IPS DF 6.9 (cell line): ENCODE results near the gene NAT14.

Experiments
- DNase-seq: peaks from one replicate; pipeline ENCODE4 v3.0.0-alpha.2; 2013; ENCODE audit warnings: low read depth, low spot score
- H3K27ac ChIP-seq: one replicate; pipeline ENCODE4 v1.5.1; 2013; ENCODE audit warnings: low read length, control low read depth
- H3K27me3 ChIP-seq: 2 replicates; pipeline ENCODE4 v1.6.1; 2013; ENCODE audit warnings: mild to moderate bottlenecking, low read length; ENCODE audit not compliant: control insufficient read depth, insufficient read depth
- H3K36me3 ChIP-seq: 2 replicates; pipeline ENCODE4 v1.6.1; 2013; ENCODE audit warnings: low read length; ENCODE audit not compliant: control insufficient read depth, insufficient read depth
- H3K4me1 ChIP-seq: 2 replicates; pipeline ENCODE4 v1.6.1; 2013; ENCODE audit warnings: low read length; ENCODE audit not compliant: control insufficient read depth, insufficient read depth
- H3K4me3 ChIP-seq: 2 replicates; pipeline ENCODE4 v1.5.1; 2013; ENCODE audit warnings: mild to moderate bottlenecking, low read length
- H3K9me3 ChIP-seq: 2 replicates; pipeline ENCODE4 v1.6.1; 2013; ENCODE audit warnings: low read length, inconsistent platforms; ENCODE audit not compliant: control insufficient read depth, insufficient read depth
- WGBS: extraction: QIAGEN DNeasy Blood & Tissue Kit; methylation state at CpG from one replicate; pipeline ENCODE4 v1.1.7; 2013; ENCODE audit warnings: mixed read lengths, missing lambda C conversion rate; ENCODE audit not compliant: insufficient read length, insufficient coverage; 5-methylcytosine and 5-hydroxymethylcytosine counted together

Gene NAT14

GRCh38 chr19:55481794-55482155, 3.2 kb upstream of the NAT14 start:
- WGBS: no CpG with 5 or more reads among the region's 40 CpGs
- H3K27ac ChIP-seq: no peak overlapping the region

GRCh38 chr19:55482156-55482961, 2.6 kb upstream of the NAT14 start:
- WGBS: no CpG with 5 or more reads among the region's 83 CpGs
- Histone ChIP-seq H3K36me3 (peaks cover 5% of the 10 kb centered on the region; the same call in 1 of the 2 replicates), H3K27ac (no peak overlapping the region), H3K9me3 (no peaks in the 10 kb centered on the region), H3K4me1 (peaks cover 9% of the 10 kb centered on the region), H3K27me3 (no peaks in the 10 kb centered on the region), H3K4me3 (no peak overlapping the region)
- no peak for DNase-seq

More at GRCh38 chr19:55481794-55482155, 3.2 kb upstream of the NAT14 start:
- DNase-seq: no peak
- H3K4me3 ChIP-seq: no peak overlapping the region
- no peaks in the 10 kb centered on the region for H3K27me3 ChIP-seq
- H3K9me3 ChIP-seq: no peaks in the 10 kb centered on the region
- peaks cover 9% of the 10 kb centered on the region for H3K4me1 ChIP-seq
- H3K36me3 ChIP-seq: peaks cover 5% of the 10 kb centered on the region; the same call in 1 of the 2 replicates

- no peaks in the 10 kb centered on the region for H3K27me3 ChIP-seq
- no CpG with 5 or more reads among the region's 47 CpGs for WGBS
- no peaks in the 10 kb centered on the region for H3K9me3 ChIP-seq
- H3K4me3 ChIP-seq: no peak overlapping the region
- peaks cover 12% of the 10 kb centered on the region for H3K4me1 ChIP-seq
- peaks cover 5% of the 10 kb centered on the region; the same call in 1 of the 2 replicates for H3K36me3 ChIP-seq
- no peak for DNase-seq
- H3K27ac ChIP-seq: no peak overlapping the region
Measured at GRCh38 chr19:55482967-55483705, 1.9 kb upstream of the NAT14 start.

DNA sequence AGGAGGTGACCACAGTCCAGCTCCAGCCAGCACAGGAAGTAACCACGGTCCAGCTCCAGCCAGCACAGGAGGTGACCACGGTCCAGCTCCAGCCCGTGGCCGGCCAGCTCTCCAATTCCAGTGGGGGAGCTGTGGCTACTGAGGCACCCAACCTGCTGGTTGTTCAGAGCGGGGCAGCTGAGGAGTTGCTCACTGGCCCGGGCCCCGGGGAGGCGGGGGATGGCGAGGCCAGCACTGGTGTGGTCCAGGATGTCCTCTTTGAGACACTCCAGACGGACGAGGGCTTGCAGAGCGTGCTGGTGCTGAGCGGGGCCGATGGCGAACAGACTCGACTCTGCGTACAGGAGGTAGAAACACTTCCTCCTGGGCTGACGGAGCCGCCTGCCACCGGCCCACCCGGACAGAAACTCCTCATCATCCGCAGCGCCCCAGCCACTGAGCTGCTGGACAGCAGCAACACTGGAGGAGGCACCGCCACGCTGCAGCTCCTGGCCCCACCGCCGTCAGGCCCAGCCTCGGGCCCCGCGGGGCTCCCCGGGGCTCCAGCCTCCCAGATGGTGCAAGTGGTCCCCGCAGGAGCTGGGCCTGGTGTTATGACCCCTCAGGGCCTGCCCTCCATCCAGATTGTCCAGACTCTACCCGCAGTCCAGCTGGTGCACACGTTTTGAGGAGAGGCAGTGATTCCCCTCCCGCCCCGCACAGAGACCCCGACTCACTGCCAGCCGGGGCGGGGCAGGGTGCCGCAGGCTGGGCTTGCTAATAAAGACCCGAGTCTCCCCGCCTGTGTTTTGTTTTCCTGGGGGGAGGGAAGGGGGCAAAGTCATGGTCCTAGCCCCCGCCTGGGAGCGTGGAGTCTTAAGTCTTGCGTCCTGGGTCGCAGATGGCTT, 1.0 kb upstream of the NAT14 start:
- Histone ChIP-seq H3K36me3 (peaks cover 5% of the 10 kb centered on the region; the same call in 1 of the 2 replicates), H3K9me3 (no peaks in the 10 kb centered on the region), H3K27ac (no peak overlapping the region), H3K4me1 (peaks cover 12% of the 10 kb centered on the region), H3K27me3 (no peaks in the 10 kb centered on the region), H3K4me3 (peak overlapping the region; percentile 57; the same call in 1 of the 2 replicates)
- no CpG with 5 or more reads among the region's 46 CpGs for WGBS
- DNase-seq: no peak

DNA sequence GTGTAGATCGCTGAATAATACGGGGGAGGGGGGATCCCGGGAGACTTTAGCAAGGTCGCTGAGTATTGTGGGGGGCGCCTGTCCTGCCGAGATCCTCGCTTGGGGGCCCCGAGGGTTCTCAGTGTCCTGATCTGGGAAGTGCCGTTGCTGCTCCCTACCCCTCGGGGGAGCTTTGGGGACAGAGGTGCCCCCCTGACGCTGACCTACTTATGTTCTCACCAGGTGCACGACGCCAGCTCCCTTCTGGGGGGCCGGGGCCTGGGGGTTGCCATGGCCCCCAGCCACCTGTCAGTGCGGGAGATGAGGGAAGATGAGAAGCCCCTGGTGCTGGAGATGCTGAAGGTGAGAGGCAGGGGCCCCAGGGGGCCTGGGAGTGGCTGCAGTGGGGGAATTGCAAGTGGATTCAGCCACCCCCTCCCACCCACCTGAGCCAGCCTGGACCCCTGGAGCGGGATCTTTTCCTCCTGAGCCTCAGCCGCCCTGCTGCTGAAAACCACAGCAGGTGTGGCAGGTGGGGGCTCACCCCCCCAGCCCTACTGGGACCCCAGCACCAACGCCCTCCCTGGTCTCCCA, 537 bp downstream of the NAT14 start:
- H3K27me3 ChIP-seq: no peaks in the 10 kb centered on the region
- H3K36me3 ChIP-seq: peaks cover 5% of the 10 kb centered on the region; the same call in 1 of the 2 replicates
- H3K4me3 ChIP-seq: peak overlapping the region; percentile 57; the same call in 1 of the 2 replicates
- WGBS: no CpG with 5 or more reads among the region's 18 CpGs
- no peaks in the 10 kb centered on the region for H3K9me3 ChIP-seq
- H3K4me1 ChIP-seq: peaks cover 19% of the 10 kb centered on the region
- no peak overlapping the region for H3K27ac ChIP-seq
- DNase-seq: no peak

- no CpG with 5 or more reads among the region's 53 CpGs for WGBS
- H3K4me3 ChIP-seq: no peak overlapping the region
- H3K27me3 ChIP-seq: no peaks in the 10 kb centered on the region
- no peak overlapping the region for H3K27ac ChIP-seq
- peaks cover 18% of the 10 kb centered on the region for H3K4me1 ChIP-seq
- H3K36me3 ChIP-seq: peaks cover 5% of the 10 kb centered on the region; the same call in 1 of the 2 replicates
- H3K9me3 ChIP-seq: no peaks in the 10 kb centered on the region
- DNase-seq: no peak
Measured at GRCh38 chr19:55486043-55486970, 1.3 kb downstream of the NAT14 start.

GRCh38 chr19:55486971-55487923, 2.3 kb downstream of the NAT14 start:
- H3K4me1 ChIP-seq: peaks cover 15% of the 10 kb centered on the region
- H3K27ac ChIP-seq: no peak overlapping the region
- H3K9me3 ChIP-seq: no peaks in the 10 kb centered on the region
- H3K27me3 ChIP-seq: no peaks in the 10 kb centered on the region
- peaks cover 5% of the 10 kb centered on the region; the same call in 1 of the 2 replicates for H3K36me3 ChIP-seq
- no peak overlapping the region for H3K4me3 ChIP-seq
- WGBS: no CpG with 5 or more reads among the region's 27 CpGs
- no peak for DNase-seq

GRCh38 chr19:55487924-55488687, 3.1 kb downstream of the NAT14 start, which contains the start of gene SSC5D:
TSS of gene SSC5D (plus strand) at chr19:55488436. CDS start at chr19:55488590, 154 bp downstream.
- Histone ChIP-seq H3K9me3 (no peaks in the 10 kb centered on the region), H3K27ac (no peak within 1 kb of the TSS), H3K4me1 (peaks cover 15% of the 10 kb centered on the region), H3K36me3 (no peaks in the 10 kb centered on the region; the same call in 1 of the 2 replicates), H3K4me3 (peak within 1 kb of the TSS; percentile 9; the same call in 1 of the 2 replicates), H3K27me3 (no peaks in the 10 kb centered on the region)
- no CpG with 5 or more reads among the region's 21 CpGs for WGBS
- no peak for DNase-seq
